Activated T-helper 9 cell treated with anti-CD3 and anti-CD28 coated beads, Interleukin-2, amount 50 U/mL, for 16 hours (primary cell): Measurements from ENCODE around the gene EGFR.

Source experiments
- DNase-seq: peaks from one replicate; pipeline ENCODE4 v3.0.0-alpha.2; 2020; ENCODE audit warnings: low read depth

The EGFR gene

DNA sequence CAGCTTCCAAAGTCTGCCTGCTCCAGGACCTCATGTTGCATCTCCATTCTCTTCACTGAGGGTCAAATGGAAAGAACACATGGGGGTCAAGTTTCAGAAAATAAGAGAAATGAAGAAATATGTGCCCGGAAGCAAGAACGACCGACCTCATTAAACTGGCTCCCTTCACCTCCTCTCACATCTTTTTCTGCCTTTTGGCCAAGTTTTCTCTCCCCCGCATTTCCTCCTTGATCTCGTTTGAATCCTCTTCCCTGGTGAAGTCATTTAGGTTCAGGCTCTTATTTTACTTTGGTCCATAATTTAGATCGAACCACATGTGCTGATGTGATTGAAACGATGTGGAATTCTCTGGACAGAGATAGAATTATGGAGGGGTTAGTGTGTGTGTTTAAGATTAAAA, 44.2 kb downstream of the EGFR start:
- no peak for DNase-seq

DNA sequence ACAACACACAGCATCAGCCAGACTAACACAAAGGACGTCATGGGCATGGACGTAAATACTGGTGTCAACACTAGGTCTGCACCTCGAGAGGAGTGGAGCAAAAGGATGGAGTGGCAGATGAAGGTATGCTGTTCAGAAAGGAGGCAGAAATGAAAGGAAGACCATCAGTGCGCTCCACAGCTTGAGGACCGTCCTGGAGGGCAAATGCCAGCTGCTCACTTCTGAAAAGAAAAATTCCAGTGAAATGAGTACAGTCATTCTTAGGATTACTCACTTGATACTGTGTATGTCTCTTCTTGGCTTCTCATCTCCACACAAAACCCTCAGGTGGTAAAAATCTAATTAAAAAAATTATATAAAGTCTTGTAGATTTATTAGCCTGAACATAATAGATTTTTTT, 44.8 kb downstream of the EGFR start:
- DNase-seq: no peak

DNA sequence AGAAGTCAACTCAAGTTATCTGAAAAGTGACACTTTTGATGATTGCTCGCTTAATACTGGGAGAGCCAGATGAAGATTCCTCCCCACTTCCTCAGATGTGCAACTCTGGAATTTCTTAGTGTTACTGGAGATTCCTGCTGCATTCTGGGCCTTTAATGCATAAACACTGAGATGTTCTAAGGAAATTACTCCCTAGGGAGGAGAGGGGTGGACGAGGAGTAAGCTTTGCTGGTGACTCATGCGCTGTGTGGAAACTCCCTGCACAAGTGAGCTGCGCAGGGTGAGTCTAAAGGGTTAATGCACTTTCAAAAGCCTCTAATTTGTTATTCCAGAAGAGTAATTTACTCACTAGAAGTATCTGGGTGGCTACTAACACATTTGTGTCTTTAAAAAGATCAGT, 46.3 kb downstream of the EGFR start:
- DNase-seq: no peak

DNA sequence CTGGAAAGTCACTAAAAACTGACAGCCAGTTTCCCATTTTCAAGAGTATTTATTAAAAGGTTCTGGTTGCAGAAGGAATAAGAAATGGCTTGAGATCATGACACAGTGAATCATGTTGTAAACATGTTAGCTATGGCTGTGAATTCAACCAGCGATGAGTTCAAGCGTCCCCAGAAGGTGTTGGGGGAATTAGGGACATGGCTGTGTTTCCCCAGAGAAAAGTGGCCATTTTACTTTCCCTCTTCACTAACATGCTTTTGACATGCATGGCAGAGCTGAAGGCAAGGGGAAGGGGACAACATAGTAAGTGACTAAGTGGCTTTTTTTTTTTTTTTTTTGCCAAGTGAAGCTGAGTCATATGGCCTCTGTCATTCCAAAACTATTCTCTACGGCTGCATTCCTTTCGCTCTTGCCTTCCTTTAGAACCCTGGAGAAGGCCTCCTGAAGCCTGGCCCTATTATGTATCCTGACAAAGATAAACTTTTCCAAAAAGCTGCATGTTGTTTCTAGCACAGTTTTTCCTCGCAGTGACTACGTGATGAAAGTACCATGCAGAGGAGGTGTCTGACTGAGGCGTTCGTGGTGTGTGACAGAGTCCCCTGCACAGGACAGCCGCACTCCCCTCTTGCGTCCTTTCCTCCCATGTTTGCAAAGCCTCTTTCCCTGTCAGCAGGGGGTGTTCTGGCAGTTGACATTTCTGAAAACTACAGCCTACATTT, 46.9 kb downstream of the EGFR start:
- no peak for DNase-seq

DNA sequence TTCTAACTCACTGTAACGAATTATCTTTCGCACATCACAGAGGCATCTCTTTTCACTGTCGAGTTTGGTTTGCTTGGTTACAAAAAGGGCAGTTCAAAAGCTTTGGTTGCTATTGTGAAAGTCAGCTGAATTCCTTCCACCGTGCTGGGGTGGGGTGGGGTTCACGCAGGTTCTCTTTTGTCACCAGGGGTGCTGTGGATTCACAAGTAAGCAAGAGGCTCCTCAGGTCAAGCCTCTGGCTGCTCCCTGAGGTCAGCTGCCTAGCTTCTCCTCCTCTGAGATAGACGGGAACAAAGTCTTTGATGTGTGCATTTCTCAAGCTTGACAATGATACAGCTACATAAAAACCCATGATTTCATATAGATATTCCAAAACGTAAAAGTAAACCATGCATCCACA, 47.7 kb downstream of the EGFR start:
- no peak for DNase-seq

DNA sequence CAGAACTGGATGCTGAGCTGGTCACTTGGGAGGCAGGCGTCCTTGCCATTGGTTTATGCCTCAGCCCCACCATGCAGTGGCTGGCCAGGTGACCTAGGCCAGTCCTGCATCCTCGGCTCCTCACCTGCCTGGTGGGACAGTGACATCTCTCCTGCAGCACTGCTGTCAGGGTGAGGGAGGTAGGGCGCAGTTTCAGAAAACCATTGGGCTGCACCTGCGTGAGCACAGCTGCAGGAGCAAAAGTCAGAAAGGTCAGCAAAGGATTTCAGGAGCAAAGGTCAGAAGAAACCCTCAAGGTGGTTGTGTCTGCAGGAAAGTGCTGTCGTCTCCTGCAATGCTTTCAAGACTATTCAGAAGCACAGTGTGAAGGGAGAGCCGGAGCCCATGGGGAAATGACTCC, 48.1 kb downstream of the EGFR start:
- DNase-seq: no peak

DNA sequence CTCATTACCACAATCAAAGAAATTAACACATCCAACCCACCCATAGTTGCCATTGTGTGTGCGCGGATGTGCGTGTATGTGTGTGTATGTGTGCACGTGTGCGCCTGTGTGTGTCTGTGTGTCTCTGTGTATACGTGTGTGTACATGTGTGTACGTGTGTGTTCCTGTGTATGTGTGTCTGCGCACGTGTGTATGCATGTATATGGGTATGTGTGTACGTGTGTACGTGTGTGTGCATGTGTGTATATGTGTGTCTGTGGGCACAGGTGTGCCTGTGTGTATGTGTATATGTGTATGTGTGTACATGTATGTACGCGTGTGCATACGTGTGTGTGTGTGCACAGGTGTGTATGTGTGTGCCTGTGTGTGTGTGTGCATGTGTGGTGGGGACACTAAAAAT, 48.9 kb downstream of the EGFR start:
- no peak for DNase-seq

DNA sequence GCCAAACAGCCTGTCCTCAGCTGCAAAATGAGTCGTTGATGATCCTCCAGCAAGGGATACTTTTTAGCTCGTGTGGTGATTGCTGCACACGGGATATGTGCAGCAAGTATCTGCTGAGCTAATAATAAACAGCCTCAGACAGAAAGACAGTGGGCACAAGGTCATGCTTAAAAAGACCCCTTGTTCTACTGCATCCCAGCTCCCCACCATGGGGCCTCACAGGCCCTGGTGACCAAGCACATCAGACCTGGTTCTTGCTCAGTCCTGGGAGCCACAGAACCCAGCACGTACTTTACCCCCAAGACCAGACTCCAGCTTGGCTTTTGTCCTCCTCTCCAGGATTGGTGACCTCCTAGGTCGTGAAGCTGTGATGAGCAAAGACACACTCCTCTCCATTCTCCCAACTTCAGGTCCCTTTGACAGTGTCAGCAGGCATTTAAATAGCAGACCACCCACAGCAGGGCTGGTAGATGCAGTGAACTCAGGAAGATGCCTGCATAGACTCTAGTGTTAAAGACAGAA, 50.5 kb downstream of the EGFR start:
- DNase-seq: no peak

DNA sequence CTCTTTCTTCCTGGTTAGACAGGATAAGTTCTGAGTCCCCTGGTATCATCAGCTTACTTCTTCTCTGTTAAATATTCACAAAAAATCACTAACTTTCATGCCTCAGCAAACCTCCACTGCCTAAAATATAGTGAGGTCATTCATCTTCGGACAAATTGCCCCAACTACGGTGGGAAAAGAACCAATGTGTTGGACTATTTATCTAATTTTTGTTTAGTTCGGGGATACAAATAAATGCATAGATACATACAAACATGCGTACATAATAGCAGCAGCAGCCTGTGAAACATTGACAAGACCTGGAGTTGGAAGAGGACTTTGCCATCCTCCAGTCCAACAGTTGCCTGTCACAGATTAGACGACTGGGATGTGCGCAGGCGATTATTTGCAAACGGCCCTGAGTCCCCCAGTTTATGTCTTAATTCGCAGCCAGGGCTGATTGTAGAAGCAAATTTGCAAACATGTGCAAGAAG, 51.5 kb downstream of the EGFR start:
- DNase-seq: no peak

DNA sequence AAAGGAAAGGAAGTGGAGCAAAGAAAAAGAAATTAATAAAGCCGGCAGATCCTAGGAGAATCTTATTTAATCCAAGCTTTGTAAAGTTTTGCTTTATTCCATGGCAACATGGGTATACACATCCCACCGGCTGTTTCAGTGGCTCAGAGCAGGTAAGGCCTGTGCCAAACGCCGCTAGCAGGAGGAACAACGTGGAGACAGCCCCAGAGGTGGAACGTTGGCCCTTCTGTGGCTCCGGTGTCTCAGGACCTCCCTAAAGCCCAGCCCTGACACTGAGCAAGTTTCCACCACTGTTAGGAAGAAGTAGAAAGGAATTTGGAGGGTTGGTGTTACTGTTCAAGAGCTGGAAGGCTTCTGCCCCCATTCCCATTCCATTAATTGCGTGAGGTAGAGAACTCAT, 52.0 kb downstream of the EGFR start:
- no peak for DNase-seq

DNA sequence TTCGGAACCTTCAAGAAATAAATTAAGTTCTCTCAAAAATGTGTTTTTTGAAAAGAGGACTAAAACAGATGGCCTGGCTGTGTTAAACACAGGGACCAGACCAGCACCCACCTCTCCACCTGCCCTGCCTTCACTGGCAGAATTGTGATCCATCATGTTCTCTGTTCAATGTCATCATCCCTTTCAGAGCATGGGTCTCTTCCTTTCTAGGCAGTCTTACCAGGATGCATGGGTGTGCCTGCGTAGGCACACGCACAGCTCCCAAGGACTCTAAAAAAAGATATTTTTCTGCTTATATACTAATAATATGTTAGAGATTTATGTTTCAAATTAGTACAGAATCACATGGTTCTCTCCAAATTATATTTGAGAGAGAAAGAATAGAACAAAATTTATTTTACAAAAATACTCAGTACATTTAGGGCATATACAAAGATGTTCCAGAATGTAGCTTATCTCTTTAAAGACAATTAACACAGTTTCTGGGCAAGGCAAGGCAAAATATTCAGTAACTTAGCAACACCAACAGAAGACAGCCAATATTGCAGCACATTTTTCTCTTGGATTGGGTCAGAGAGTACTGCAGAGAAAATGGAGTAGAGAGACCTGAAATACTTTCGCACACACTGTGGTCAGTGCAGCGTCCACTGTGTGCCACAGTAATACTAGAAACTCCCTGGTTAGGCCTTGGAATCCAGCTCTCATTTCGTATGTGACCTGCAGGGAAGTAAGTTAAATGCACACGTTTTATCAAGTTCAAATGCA, 52.8 kb downstream of the EGFR start:
- DNase-seq: no peak

DNA sequence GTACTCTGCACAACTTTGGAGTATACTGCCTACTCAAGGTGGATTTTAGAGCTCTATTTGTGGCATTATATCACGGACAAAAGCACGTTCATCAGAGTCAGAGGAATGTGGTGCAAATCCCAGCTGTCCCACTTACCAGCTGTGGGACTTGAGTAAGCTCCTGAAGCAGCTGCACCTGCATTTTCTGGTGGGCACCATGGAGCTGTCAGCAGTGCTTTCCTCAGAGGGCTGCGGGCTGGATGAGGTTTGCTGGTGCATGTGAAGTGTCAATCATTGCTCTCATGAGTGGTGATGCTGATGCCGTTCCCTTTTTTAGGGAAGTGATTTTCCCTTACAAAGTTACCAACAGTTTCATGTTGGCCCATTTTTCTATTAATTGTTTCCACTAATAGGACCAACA, 53.4 kb downstream of the EGFR start:
- no peak for DNase-seq

DNA sequence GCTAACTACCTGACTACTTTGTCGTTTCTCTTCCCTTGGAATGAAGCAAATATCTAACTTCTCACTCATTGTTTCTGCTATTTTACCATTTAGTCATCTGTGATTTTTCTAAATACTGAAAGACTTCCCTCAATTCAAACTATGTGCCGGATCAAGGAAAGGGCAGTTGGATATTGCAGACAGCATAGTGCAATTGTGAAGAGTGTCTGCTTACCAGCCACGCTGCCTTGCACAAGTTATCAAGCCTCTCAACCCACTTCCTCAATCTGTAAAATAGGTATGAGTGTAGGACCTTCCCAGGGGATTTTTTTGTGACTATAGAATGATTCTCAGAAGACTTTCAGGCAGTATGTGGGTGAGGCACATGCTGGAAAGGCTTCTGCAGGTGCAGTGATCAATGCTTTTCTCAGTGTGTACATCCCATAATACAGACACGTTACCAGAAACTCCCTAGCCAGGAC, 54.3 kb downstream of the EGFR start:
- no peak for DNase-seq

DNA sequence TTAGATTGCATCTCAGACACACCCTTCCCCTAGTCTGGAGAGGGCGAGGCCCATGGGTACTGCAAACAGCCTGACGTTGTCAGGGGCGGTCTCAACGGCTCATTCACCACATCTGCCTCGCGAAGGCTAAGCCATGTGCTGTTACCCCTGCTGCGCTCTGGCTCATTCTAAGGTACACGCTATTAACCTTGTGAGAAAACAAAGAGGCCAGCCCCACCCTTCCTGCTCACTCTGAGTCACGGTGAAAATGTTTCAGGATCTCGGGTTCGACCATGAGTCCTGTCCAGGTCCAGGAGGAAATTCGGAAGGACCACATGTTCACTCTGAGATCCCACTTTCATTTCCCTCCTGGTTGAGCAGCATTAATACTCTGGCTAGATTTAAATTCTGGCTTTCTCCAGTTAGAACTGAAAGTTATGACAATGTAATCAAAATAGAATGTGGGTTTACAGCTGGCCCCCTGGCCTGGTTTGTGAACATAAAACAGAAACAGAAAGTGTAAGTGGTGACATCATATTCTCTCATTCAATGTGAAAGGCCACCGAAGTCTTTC, 55.2 kb downstream of the EGFR start:
- DNase-seq: peak; percentile 21

DNA sequence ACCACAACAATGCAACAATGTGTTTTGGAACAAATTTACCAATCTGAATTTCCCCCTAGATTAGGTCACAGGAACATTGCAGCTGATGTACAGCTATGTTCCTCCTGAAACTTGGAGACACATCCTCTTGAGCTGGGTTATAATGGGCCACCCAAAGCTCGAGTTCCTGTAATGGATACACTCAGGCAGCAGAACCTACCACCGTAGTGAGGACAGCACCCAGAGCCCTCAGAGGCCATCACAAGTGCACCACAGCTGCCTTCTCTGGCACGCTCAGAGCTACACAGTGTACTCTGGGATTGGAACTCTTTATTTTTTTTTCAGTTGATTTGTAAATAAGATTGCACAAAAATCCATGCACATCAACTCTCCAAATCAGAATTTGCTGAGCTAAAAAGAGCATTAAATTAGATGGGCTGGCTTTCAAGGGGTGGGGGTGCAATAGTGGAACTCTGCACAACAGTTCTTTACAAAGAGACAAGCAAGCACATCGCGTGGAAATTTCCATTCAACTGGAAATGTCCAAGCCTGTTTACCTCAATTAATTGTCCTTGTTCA, 56.7 kb downstream of the EGFR start:
- no peak for DNase-seq

DNA sequence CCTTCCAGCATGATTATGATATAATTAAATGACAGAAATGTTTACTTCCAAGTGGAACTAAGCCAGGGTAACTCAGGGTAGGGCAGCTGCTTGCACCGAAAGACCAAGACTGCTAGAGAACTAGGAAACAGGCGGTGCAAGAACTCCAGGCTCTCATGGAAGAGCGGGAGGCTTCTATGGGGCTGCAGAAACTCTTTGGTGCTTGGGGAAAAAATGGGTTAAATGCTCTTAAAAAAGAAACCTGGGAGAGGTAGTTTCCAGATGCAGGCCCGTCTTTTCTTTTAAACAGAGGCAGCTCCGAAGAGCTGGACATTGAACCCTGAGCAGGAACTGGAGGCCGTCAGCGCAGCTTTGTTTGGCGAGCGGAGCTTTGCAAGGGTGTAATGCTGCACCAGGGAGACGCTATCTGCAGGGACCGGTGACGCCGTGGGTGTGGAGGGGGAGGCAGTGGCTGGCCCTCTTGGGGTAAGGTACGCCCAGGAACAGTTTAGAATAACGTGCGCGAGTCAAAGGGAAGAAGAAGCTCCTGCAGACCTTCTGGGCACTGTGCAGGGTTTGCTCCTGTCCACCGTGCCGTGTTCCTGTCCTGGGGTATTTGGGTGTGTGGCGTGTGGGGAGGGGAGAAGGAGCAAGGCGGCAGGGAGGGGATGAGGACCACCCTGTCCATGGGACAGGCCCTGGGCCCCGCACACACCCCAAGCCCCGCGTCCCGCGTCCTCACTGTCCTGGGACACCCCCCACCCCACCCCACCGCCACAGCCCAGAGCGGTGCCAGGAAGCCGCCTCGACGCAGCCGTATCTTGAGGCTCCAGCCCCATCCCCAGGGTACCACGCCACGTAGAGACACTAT, 59.0 kb downstream of the EGFR start:
- no peak for DNase-seq

DNA sequence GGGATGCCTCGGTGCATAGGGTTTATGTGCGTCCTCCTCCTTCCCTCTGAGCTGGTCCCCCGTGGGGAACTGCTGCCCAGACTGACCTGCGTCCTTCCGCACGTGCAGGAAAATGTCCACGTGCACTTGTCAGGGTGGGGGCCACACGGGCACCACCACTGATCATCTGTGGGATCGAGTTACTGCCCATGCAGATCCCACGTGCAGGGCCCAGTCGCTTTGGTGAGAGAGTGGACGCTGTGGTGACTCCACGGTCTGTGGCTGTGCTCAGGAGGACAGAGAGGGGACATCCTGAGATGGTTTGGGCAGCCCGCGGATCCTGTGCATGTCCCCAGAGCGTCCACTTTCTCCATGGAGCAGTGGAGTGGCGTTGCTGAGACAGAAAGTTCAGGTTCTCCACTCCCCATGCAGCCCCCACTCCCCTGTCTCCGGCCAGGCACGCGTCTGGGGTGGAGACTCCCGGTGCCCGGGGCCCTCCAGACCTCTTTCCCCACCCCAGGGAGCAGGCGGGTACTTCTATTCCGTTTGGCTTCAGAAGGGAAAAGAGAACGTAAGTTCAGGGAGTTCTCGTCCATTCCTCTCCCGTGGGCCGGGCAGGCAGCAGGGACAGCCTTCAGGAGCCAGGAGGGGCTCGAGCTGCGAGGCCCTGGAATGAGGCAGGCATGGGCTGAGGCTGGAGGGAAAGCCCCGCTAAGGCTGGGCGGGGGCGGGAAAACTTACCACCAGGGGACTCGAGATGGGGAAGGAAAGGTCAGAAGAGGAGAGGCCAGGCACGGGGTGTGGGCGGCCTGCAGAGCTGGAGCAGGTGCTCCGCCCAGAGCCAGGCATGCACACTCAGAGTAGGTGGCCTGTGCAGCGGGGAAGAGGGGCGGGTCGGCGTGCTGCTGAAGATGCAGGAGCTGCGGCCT, 59.9 kb downstream of the EGFR start:
- no peak for DNase-seq

DNA sequence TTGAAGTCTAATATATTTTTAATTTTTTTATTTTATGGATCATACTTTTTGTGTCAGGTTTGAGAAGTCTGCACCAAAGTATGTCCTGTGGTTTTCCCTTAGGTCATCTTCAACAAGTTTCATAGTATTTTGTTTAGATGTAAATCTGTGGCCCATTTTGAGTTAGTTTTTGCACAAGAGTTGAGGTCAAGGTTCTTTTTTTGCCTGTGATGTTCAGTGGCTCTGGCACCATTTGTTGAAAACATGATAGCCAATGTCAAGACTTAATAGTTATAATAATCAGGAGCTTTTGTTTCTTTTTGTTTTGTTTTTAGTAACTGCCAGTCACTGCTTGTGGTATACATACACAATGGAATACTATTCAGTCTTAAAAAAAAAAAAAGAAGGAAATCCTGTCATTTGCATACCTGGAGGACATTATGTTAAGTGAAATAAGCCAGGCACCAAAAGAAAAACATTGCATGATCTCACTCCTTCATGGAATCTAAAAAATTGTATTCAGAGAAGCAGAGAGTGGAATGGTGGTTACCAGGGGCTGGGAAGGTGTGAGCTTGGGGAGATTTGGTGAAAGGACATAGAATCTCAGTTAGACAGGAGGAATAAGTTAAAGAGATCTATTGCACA, 61.3 kb downstream of the EGFR start:
- no peak for DNase-seq

DNA sequence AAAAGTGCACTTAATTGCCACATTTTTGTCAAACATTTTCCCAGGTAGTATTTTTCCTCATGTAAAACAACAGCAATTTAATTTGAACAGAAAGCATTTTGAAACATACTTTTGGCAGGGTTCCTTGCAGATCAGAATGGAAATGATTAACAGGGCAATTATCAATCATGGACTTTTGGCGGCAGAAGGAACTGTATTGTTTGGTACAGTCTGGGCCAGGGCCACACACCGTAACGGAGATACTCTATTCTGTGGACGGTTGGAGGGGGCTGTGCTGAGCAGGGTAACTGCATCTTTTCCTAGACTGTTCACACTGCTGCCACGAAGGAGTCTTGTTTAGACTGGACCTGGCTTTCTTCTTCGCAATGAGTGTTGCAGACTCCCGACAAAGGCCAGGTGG, 62.3 kb downstream of the EGFR start:
- DNase-seq: no peak
